Esophagus squamous epithelium (tissue), 5 donors: Measurements from ENCODE around the gene TEX264. TPM values are rescaled to one million over a fixed set of nuclear protein-coding genes. Genes with fewer than 3 reads are reported as not detected.

Experiments used
- DNase-seq: peaks from one replicate; lab custom pipeline; 2025; lab: John Stamatoyannopoulos, UW
- H3K27ac ChIP-seq, 4 donors: fragments of 200-600 bp; sonication (generic); one replicate each; pipeline ENCODE4 v1.5.1; 2016 to 2019; ENCODE audit warnings: mild to moderate bottlenecking in 1 of 4
- H3K27me3 ChIP-seq, 4 donors: fragments of 200-600 bp; sonication (generic); 1 replicate in 3 of 4; 2 replicates in 1 of 4; pipeline versions ENCODE4 v1.5.1 to v1.6.0; 2017 to 2021; ENCODE audit warnings: antibody characterized with exemption in 1 of 4
- H3K36me3 ChIP-seq, 3 donors: fragments of 200-600 bp; sonication (generic); one replicate each; pipeline ENCODE4 v1.5.1; 2016 to 2019
- H3K4me1 ChIP-seq, 3 donors: fragments of 200-600 bp; sonication (generic); one replicate each; pipeline ENCODE4 v1.5.1; 2017 to 2019
- H3K4me3 ChIP-seq, 4 donors: fragments of 200-600 bp; sonication (generic); 1 replicate in 3 of 4; 2 replicates in 1 of 4; pipeline ENCODE4 v1.5.1; 2016 to 2019; ENCODE audit warnings: mild to moderate bottlenecking in 2 of 4, moderate library complexity in 1 of 4
- H3K9me3 ChIP-seq, 3 donors: fragments of 200-600 bp; sonication (generic); one replicate each; pipeline ENCODE4 v1.5.1; 2016 to 2019
- CTCF ChIP-seq, 6 experiments: fragments of 450-650 bp in 4 of 6; fragments of 200-600 bp in 2 of 6; sonication (generic) in 2 of 6; IDR thresholded peaks; one replicate each; pipeline ENCODE4 v1.5.1; 2016 to 2019; ENCODE audit warnings: antibody characterized with exemption in 6 of 6, mild to moderate bottlenecking in 4 of 6, moderate library complexity in 4 of 6
- POLR2A ChIP-seq, 4 donors: fragments of 450-650 bp; IDR thresholded peaks; one replicate each; pipeline ENCODE4 v1.6.1; 2017; ENCODE audit warnings: antibody characterized with exemption in 4 of 4, mild to moderate bottlenecking in 4 of 4, moderate library complexity in 3 of 4
- WGBS, 2 donors: methylation state at CpG; one replicate each; pipeline ENCODE4 v1.1.5; 2018; 5-methylcytosine and 5-hydroxymethylcytosine counted together
- intact Hi-C: fragments of 100-400 bp; cut with DNase I; formaldehyde crosslinking; loops from one replicate; pipeline ENCODE4 v1.15.0; 2022
- total RNA-seq, 4 donors: library from RNA; depleted of rRNA; stranded (reverse); fragments of >200 nt; gene quantifications; one replicate each; pipeline ENCODE4 v1.1.0, GENCODE V29; 2016
- donor health status: DM: yes; HTN: yes; CAD: no.

The TEX264 gene
- total RNA-seq, 4 donors from 2014 or later, result 39.9 to 65.0 (median 57.3) TPM

- no peak for DNase-seq
- H3K9me3 ChIP-seq, result no peaks in the 10 kb centered on the region
- peaks cover 37 to 91% (median 47%) of the 10 kb centered on the region in 3 donors for H3K4me1 ChIP-seq
- no peaks in the 10 kb centered on the region for H3K27me3 ChIP-seq
- WGBS, 2 donors, result 14 to 43% methylated on average over 1 to 2 of the region's 2 CpGs
- intact Hi-C loops, result no loop called here
- H3K27ac ChIP-seq, result peak overlapping the region; percentile 42 to 66 (median 58)
- TF ChIP-seq POLR2A (IDR thresholded peaks at IDR 0.05) (no peak), CTCF (IDR thresholded peaks at IDR 0.05) (no peak)
- H3K36me3 ChIP-seq, result peaks cover 0 to 62% (median 0%) of the 10 kb centered on the region in 3 donors
- no peak overlapping the region for H3K4me3 ChIP-seq
Observed at GRCh38 chr3:51675201-51675611, 4.2 kb downstream of the TEX264 start.

GRCh38 chr3:51676102-51676640 is 5.1 kb downstream of the TEX264 start:
- intact Hi-C loops, result no loop called here
- H3K9me3 ChIP-seq, result no peaks in the 10 kb centered on the region
- TF ChIP-seq POLR2A (IDR thresholded peaks at IDR 0.05), result no peak
- no peaks in the 10 kb centered on the region for H3K27me3 ChIP-seq
- H3K4me1 ChIP-seq, result peaks cover 37 to 94% (median 51%) of the 10 kb centered on the region in 3 donors
- WGBS, 2 donors, result 77 to 94% methylated on average over 3 of the region's 3 CpGs
- H3K27ac ChIP-seq, result peak overlapping the region in 2 of 4 donors; percentile 61 to 66
- no peak for DNase-seq
- H3K36me3 ChIP-seq, result peaks cover 0 to 70% (median 0%) of the 10 kb centered on the region in 3 donors
- no peak overlapping the region for H3K4me3 ChIP-seq

GRCh38 chr3:51677358-51677757 is 6.3 kb downstream of the TEX264 start:
- Histone ChIP-seq H3K36me3 (peaks cover 0 to 73% (median 0%) of the 10 kb centered on the region in 3 donors), H3K27me3 (no peaks in the 10 kb centered on the region), H3K4me1 (peaks cover 40 to 97% (median 57%) of the 10 kb centered on the region in 3 donors), H3K4me3 (no peak overlapping the region), H3K27ac (peak overlapping the region in 1 of 4 donors; percentile 13), H3K9me3 (no peaks in the 10 kb centered on the region)
- intact Hi-C loops, result no loop called here
- TF ChIP-seq CTCF (IDR thresholded peaks at IDR 0.05) (no peak), POLR2A (IDR thresholded peaks at IDR 0.05) (no peak)
- DNase-seq, result no peak
- WGBS, 2 donors, result 93% methylated on average over 3 of the region's 3 CpGs; no CpG with 5 or more reads in 1 of the 2 donors

- intact Hi-C loops, result no loop called here
- DNase-seq, result no peak
- H3K4me1 ChIP-seq, result peaks cover 35 to 97% (median 50%) of the 10 kb centered on the region in 3 donors
- no CpG with 5 or more reads among the region's 1 CpG for WGBS, 2 donors
- H3K36me3 ChIP-seq, result peaks cover 0 to 81% (median 0%) of the 10 kb centered on the region in 3 donors
- no peaks in the 10 kb centered on the region for H3K27me3 ChIP-seq
- no peaks in the 10 kb centered on the region for H3K9me3 ChIP-seq
- peak overlapping the region in 1 of 4 donors; percentile 13 for H3K27ac ChIP-seq
- TF ChIP-seq POLR2A (IDR thresholded peaks at IDR 0.05) (no peak), CTCF (IDR thresholded peaks at IDR 0.05) (no peak)
- H3K4me3 ChIP-seq, result no peak overlapping the region
Observed at GRCh38 chr3:51678186-51678585, 7.1 kb downstream of the TEX264 start.

GRCh38 chr3:51678641-51679040 is 7.6 kb downstream of the TEX264 start:
- no peaks in the 10 kb centered on the region for H3K9me3 ChIP-seq
- peak overlapping the region in 1 of 4 donors; percentile 13 for H3K27ac ChIP-seq
- 78% methylated on average over 2 of the region's 2 CpGs; no CpG with 5 or more reads in 1 of the 2 donors for WGBS, 2 donors
- H3K4me3 ChIP-seq, result no peak overlapping the region
- no peak for DNase-seq
- TF ChIP-seq POLR2A (IDR thresholded peaks at IDR 0.05), result no peak
- no peak for TF ChIP-seq CTCF (IDR thresholded peaks at IDR 0.05)
- intact Hi-C loops, result no loop called here
- H3K4me1 ChIP-seq, result peaks cover 30 to 97% (median 49%) of the 10 kb centered on the region in 3 donors
- no peaks in the 10 kb centered on the region for H3K27me3 ChIP-seq
- peaks cover 0 to 86% (median 0%) of the 10 kb centered on the region in 3 donors for H3K36me3 ChIP-seq
